CD4-positive, alpha-beta T cell treated with Interferon alpha-2 for 1 hour (primary cell): ENCODE data around the gene BMPR2.
"Not testable (repeated sequence)": the region's sequence is repeated elsewhere in the genome, so short reads cannot be mapped to it uniquely, and the experiment has no call there.

Experiments
- DNase-seq, 2 donors: peaks; one replicate each; pipeline ENCODE4 v3.0.0-alpha.2; 2020 to 2022

Gene BMPR2

DNA sequence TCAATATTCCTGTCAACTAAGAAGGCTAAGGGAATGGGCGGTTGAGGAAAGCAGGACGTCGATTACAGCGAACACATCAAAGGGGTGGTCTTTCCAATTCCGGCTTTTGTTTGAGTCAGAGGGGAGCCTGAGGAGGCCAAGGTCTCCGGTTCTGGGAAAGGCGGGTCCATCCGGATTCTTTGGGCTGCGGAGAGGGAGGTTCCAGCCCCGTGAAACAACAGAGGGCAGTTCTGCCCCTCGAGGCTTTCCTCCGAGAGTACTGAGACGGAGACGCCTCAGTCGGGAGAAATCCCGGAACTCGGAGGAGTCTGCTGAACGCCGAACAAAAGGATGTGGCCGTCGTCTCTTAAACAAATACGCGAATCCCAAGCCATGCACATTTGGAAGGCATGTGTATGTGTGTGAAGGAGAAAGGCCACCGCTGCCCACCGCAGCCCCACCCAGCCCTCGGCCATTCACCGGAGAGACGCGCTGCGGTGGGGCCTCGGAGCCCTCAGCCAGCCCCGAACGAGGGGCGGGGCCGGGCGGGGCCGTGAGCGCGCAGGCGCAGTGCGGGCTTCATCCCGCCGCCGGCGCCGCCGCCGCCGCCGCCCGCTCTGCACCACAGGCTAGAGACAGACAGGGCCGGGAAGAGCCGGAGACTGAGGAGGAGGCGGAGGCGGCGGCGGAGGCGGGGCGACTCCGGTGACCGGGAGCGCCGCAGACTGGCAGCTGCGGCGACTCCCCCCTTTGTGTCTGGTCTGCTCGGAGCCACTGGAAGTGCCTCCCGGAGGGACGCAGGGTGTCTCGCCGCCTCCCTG lies at the start of gene BMPR2:
Gene BMPR2 (plus strand): TSS at position 719 of the 800 bp plus-strand sequence. CDS start 1,148 bp downstream, outside the sequence.
- DNase-seq, result peak; percentile 82 to 88

GRCh38 chr2:202327858-202328257 lies 48.3 kb upstream of the BMPR2 start:
- DNase-seq, result no peak

DNA sequence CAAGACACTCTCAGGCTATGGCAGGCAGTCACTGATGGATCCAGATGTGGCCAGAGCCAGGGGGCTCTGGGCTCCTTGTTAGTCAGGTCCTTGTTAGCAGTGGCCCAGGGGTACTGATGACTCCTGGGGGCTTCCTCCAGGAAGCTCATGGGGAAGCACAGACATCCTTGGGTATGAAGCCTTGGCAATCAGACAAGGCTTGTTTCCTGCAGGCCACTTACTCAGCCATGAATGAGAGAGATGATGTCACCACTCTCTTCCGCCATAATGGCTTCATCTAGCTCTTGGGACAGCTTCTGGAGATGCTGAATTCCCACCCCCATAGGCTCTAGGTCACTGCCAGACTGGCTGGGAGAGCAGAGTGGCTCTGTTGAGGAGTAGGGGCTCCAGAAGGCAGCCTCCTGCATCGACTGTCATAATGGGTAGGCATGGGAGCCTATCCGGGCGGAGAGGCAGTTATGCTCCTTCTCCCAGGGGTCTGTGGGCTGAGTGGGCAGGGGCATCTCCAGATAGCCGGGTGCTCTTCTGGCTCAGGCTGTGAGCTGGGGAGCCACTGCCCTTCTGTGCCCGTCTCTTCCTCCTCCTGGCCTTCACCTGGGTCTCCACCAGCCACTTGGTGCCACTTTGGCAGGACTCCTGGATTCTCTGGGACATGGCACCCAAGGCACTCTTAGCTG lies 40.2 kb upstream of the BMPR2 start:
- DNase-seq, result no peak

- DNase-seq, result no peak
Observed at GRCh38 chr2:202337151-202337550, 39.0 kb upstream of the BMPR2 start.

- DNase-seq, result no peak
Observed at GRCh38 chr2:202337706-202338346, 38.3 kb upstream of the BMPR2 start.

DNA sequence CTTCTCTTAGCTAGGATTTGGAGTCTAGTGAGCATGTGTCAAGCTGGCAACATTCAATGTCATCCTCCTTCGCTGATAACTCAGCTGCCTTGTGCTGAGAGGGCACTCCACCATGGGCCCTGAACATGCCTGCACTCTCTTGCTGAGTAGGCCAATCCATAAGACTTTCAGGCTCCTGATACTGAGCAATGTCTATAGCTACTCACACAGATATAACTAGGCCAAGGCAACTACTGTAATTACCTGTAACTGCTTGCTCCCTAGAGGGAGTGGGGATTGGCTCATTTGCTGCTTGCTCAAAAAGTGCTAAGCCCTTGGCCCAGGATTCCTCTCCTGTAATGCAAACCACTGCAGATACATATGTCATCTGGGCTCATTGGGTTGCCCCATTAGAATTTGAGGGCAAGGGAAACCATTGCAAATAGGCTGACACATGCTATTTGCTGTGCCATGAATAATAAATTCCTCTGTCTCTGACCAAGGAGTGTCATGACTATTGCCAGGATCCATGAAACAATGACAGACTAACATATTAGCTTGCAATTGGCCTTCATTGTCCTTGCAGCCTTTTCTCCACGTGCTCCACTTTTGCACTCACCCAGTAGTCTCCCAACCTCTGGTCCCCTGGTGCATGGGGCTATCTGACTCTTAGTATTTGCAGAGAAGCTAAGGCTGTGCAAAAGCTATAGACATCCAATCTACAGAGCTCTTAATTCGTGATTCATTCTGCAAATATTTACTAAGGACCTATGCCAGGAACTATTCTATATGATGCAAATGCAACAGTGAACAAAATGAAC lies 36.9 kb upstream of the BMPR2 start:
- DNase-seq, result no peak

DNA sequence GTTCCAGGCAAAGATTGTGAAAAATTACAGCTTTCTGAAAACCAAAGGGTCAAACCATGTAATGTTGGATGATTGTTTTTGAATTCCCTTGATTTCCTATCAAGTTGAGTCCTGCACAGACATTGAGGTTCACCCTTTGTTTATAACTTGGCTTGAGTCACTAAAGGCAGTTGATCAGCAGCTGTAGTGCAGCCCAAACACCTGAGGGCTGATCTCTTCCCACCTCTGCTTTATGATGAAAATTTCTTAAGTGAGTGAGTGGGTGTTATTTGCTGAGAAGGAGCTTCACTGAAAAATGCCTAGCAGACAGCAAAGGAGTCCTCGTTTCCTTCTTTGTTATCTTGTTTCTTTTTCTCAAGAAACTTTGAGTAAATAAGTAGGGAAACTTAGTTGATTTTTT lies 31.9 kb upstream of the BMPR2 start:
- DNase-seq, result no peak

DNA sequence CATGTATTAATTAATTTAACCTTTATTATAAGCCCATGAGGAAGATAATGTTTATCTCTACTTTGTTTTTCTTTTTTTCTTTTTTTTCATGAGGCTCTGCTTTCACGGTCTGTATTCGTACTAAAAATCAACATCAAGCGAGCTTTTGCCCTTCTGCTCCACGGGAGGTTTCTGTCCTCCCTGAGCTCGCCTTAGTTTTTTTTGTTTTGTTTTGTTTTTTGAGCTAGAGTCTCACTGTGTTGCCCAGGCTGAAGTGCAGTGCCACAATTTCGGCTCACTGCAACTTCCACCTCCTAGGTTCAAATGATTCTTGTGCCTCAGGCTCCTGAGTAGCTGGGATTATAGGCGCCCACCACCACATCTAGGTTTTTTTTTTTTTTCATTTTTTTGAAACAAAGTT lies 29.9 kb upstream of the BMPR2 start:
- DNase-seq, result no peak

- DNase-seq, result no peak
Observed at GRCh38 chr2:202353430-202353829, 22.7 kb upstream of the BMPR2 start.

DNA sequence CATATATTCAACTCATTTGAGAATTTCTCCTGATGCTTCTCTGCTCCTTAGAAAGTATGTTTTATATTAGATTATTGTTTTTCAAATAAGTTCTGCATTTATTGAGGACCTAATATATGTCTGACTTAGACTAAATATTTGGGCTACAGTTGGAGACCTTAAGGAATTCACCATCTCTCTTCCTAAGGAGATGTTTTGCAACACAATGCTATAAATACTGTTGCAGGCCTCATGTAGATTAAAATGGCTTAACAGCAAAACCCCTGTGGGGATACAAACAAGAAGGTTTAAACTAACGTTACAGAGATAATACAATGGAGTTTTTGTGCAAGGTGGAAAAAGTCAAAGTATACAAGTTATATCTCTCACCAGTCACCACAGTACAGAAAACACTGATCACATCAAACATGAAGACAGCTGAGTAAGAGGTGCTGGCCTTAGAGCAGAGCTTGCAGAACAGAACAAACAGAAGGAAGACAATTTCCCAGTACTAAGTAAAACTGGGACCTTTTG lies 20.1 kb upstream of the BMPR2 start:
- no peak for DNase-seq

- DNase-seq, result not testable (repeated sequence)
Observed at GRCh38 chr2:202358924-202359323, 17.2 kb upstream of the BMPR2 start.

DNA sequence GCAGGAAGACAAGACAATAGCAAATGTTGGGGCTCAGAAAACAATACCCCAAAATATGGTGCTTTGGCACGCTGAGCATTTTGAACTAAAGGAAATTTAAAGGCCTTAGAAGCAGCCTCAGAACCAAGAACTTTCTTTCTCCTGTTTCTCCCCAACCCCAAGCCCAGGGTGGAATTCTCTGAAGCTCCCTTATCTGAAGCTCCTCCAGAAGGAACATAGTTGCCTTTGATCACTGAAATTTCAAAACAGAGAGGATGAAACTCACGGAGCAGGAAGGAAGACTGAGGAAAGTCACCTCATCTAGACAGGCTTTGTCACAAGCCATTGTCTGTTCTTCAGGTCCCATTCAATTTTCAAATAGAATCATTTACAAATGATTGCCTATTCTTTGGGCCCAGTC lies 15.5 kb upstream of the BMPR2 start:
- DNase-seq, result no peak

GRCh38 chr2:202361108-202361507 lies 15.0 kb upstream of the BMPR2 start:
- no peak for DNase-seq

DNA sequence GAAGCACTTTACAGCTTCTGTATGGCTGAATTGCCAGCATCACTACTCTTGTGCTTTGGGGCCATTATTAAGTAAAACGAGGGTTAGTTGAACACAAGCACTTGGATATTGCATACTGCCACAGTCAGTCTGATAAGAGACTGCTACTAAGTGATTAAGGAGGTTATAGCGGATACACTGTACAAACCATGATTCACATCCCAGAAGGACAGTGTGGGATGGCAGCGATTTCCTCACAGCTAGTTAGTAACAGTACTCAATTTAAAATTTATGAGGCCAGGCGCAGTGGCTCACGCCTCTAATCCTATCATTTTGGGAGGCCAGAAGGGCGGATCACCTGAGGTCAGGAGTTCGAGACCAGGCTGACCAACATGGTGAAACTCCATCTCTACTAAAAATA lies 2.6 kb upstream of the BMPR2 start:
- DNase-seq, result no peak

DNA sequence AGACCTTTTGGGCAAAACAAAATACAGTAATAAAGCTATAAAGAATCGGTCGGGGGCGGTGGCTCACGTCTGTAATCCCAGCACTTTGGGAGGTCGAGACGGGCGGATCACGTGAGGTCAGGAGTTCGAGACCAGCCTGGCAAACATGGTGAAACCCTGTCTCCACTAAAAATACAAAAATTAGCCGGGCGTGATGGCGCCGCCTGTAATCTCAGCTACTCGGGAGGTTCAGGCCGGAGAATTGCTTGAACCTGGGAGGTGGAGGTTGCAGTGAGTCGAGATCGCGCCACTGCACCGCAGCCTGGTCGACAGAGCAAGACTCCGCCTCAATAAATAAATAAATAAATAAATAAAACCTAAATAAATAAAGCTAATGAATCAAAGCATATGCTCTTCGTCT lies 1.7 kb upstream of the BMPR2 start:
- DNase-seq, result not testable (repeated sequence)

- DNase-seq, result peak; percentile 9 to 42
Observed at GRCh38 chr2:202375033-202375608, 1.0 kb upstream of the BMPR2 start.

GRCh38 chr2:202376460-202377206 lies 506 bp downstream of the BMPR2 start:
- DNase-seq, result peak; percentile 18 to 46

- DNase-seq, result peak in 1 of 2 donors; percentile 16
Observed at GRCh38 chr2:202377207-202377761, 1.2 kb downstream of the BMPR2 start.

GRCh38 chr2:202378001-202378400 lies 1.9 kb downstream of the BMPR2 start:
- no peak for DNase-seq

GRCh38 chr2:202378662-202379358 lies 2.7 kb downstream of the BMPR2 start:
- no peak for DNase-seq

GRCh38 chr2:202382684-202383083 lies 6.6 kb downstream of the BMPR2 start:
- no peak for DNase-seq
